ENCODE results near the gene ATL1. TPM values are rescaled to one million over a fixed set of nuclear protein-coding genes. Genes with fewer than 3 reads are reported as not detected.
A peak's percentile ranks its signal among the peaks of the same experiment; 100 is the strongest.

Gene ATL1
- total and polyA plus RNA-seq, 2 experiments from 2014 or later, result 3.5 to 7.0 TPM

- Mint-ChIP-seq H3K27ac (peak overlapping the region; percentile 87), H3K27me3 (ENCODE audit: insufficient read depth, low read depth, poor library complexity) (peaks cover 7% of the 10 kb centered on the region), H3K4me1 (peaks cover 31% of the 10 kb centered on the region), H3K4me3 (peak overlapping the region; percentile 90), H3K36me3 (ENCODE audit: low read depth) (peaks cover 11% of the 10 kb centered on the region), H3K9me3 (peaks cover 6% of the 10 kb centered on the region)
- TF ChIP-seq POLR2AphosphoS5 (IDR thresholded peaks at IDR 0.05; ENCODE audit: low read depth) (no peak), ETS1 (IDR thresholded peaks at IDR 0.05) (no peak), EZH2phosphoT487 (IDR thresholded peaks at IDR 0.05; ENCODE audit: unreplicated experiment) (no peak), CREB1 (CRISPR knock-in tag; IDR thresholded peaks at IDR 0.05; ENCODE audit: low read depth) (no peak), REST (IDR thresholded peaks at IDR 0.05; ENCODE audit: unreplicated experiment) (no peak), NANOG (IDR thresholded peaks at IDR 0.05; ENCODE audit: borderline replicate concordance) (no peak), ZNF114 (CRISPR knock-in tag; IDR thresholded peaks at IDR 0.05) (no peak), STAT1 (IDR thresholded peaks at IDR 0.05; ENCODE audit: unreplicated experiment) (no peak), JUNB (IDR thresholded peaks at IDR 0.05; ENCODE audit: unreplicated experiment) (no peak), EZH2 (IDR thresholded peaks at IDR 0.05; ENCODE audit: low read depth, unreplicated experiment) (no peak), ZNF331 (CRISPR knock-in tag; IDR thresholded peaks at IDR 0.05; ENCODE audit: low read depth) (no peak), ZNF462 (CRISPR knock-in tag; IDR thresholded peaks at IDR 0.05) (no peak), CTCF (conservative IDR thresholded peaks at IDR 0.05; ENCODE audit: low read depth in 2 of 2) (no peak)
- peak; percentile 77 for DNase-seq (ENCODE audit: low spot score)
- Histone ChIP-seq H3K4me2 (peak overlapping the region; percentile 75), H3K4me3 (peak overlapping the region; percentile 82), H3F3A (replicated peaks; ENCODE audit: low read depth) (no peaks in the 10 kb centered on the region), H3K79me2 (replicated peaks; ENCODE audit: insufficient read depth) (peaks cover 49% of the 10 kb centered on the region), H4K20me1 (replicated peaks; ENCODE audit: insufficient read depth) (peaks cover 10% of the 10 kb centered on the region), H3K27ac (ENCODE audit: low read depth) (peak overlapping the region; percentile 40), H3K36me3 (ENCODE audit: insufficient read depth) (no peaks in the 10 kb centered on the region), H3K9me2 (ENCODE audit: insufficient read depth) (no peaks in the 10 kb centered on the region), H3K4me1 (ENCODE audit: insufficient read depth) (peaks cover 27% of the 10 kb centered on the region), H3K27me3 (ENCODE audit: insufficient read depth) (no peaks in the 10 kb centered on the region), H2AFZ (peak overlapping the region; percentile 19; the same call in 1 of the 2 replicates)
- ATAC-seq, result peak; percentile 61
Observed at GRCh38 chr14:50531595-50532501, 28.1 kb upstream of the ATL1 start.

Data from GM23338 (cell line).